CD14-positive monocyte (primary cell): ENCODE measurements around the gene CDC45. TPM values are rescaled to one million over a fixed set of nuclear protein-coding genes. Genes with fewer than 3 reads are reported as not detected.

Experiments used
- DNase-seq, 3 donors: peaks; one replicate each; pipeline ENCODE4 v3.0.0-alpha.2; 2011 to 2022
- H2AFZ ChIP-seq: 2 replicates; pipeline ENCODE4 v1.6.0; 2012; ENCODE audit warnings: mild to moderate bottlenecking, low read depth, low read length, inconsistent platforms; ENCODE audit not compliant: insufficient read depth, poor library complexity, severe bottlenecking
- H3K27ac ChIP-seq, 2 donors: 1 replicate in 1 of 2; 2 replicates in 1 of 2; pipeline ENCODE4 v1.5.1; 2012 to 2013; ENCODE audit warnings: low read length in 2 of 2, control low read depth in 1 of 2, inconsistent platforms in 1 of 2, low read depth in 1 of 2, mild to moderate bottlenecking in 1 of 2
- H3K27me3 ChIP-seq, 2 donors: one replicate each; pipeline versions ENCODE4 v1.6.0 to v1.6.1; 2011 to 2013; ENCODE audit warnings: low read length in 2 of 2; ENCODE audit not compliant: control insufficient read depth in 2 of 2, insufficient read depth in 2 of 2
- H3K36me3 ChIP-seq, 2 donors: replicated peaks in 1 of 2; 1 replicate in 1 of 2; 2 replicates in 1 of 2; pipeline versions ENCODE4 v1.5.1 to v1.6.1; 2012 to 2013; ENCODE audit warnings: low read length in 2 of 2, control low read depth in 1 of 2, inconsistent platforms in 1 of 2, mild to moderate bottlenecking in 1 of 2; ENCODE audit not compliant: insufficient read depth in 2 of 2, control insufficient read depth in 1 of 2
- H3K4me1 ChIP-seq, 2 donors: 1 replicate in 1 of 2; 2 replicates in 1 of 2; pipeline versions ENCODE4 v1.5.1 to v1.6.1; 2012 to 2013; ENCODE audit warnings: low read length in 2 of 2, control low read depth in 1 of 2, inconsistent platforms in 1 of 2, mild to moderate bottlenecking in 1 of 2, moderate library complexity in 1 of 2; ENCODE audit not compliant: insufficient read depth in 2 of 2, control insufficient read depth in 1 of 2
- H3K4me2 ChIP-seq: replicated peaks from 2 replicates; pipeline ENCODE3; 2012; ENCODE audit warnings: low read length, moderate library complexity, mild to moderate bottlenecking; ENCODE audit not compliant: poor library complexity, severe bottlenecking; ENCODE audit errors: extremely low read depth
- H3K4me3 ChIP-seq, 3 experiments: fragments of 200-600 bp in 1 of 3; sonication (generic) in 1 of 3; replicated peaks in 1 of 3; 1 replicate in 2 of 3; 2 replicates in 1 of 3; pipeline ENCODE4 v1.5.1; 2011 to 2013; ENCODE audit warnings: low read length in 3 of 3, mild to moderate bottlenecking in 3 of 3, control low read depth in 2 of 3, low read depth in 2 of 3, inconsistent platforms in 1 of 3, moderate library complexity in 1 of 3
- H3K79me2 ChIP-seq: 2 replicates; pipeline ENCODE4 v1.6.0; 2012; ENCODE audit warnings: mild to moderate bottlenecking, control low read depth, inconsistent platforms, low read length, moderate library complexity; ENCODE audit not compliant: insufficient read depth
- H3K9ac ChIP-seq: 2 replicates; pipeline ENCODE4 v1.6.0; 2017; ENCODE audit warnings: low read length, mild to moderate bottlenecking; ENCODE audit not compliant: insufficient read depth, poor library complexity, severe bottlenecking
- H3K9me3 ChIP-seq, 2 donors: replicated peaks in 1 of 2; 1 replicate in 1 of 2; 2 replicates in 1 of 2; pipeline versions ENCODE4 v1.5.1 to v1.6.1; 2012 to 2013; ENCODE audit warnings: low read length in 2 of 2, control low read depth in 1 of 2; ENCODE audit not compliant: control insufficient read depth in 1 of 2, insufficient read depth in 1 of 2
- H4K20me1 ChIP-seq: 2 replicates; pipeline ENCODE4 v1.6.0; 2012; ENCODE audit warnings: mild to moderate bottlenecking, low read length, control low read depth, moderate library complexity; ENCODE audit not compliant: insufficient read depth
- H3K27ac Mint-ChIP-seq, 7 donors: one replicate each; pipeline ENCODE4 v1.8.0; 2020; ENCODE audit warnings: mild to moderate bottlenecking in 7 of 7, mixed read lengths in 7 of 7, moderate library complexity in 6 of 7, inconsistent platforms in 2 of 7
- H3K27me3 Mint-ChIP-seq, 3 donors: one replicate each; pipeline ENCODE4 v1.8.0; 2021 to 2022; ENCODE audit warnings: low read depth in 3 of 3, mild to moderate bottlenecking in 3 of 3, mixed read lengths in 3 of 3, moderate library complexity in 3 of 3, inconsistent platforms in 1 of 3
- H3K36me3 Mint-ChIP-seq, 2 donors: one replicate each; pipeline ENCODE4 v1.8.0; 2020; ENCODE audit warnings: mixed read lengths in 2 of 2, inconsistent platforms in 1 of 2, mild to moderate bottlenecking in 1 of 2
- H3K4me1 Mint-ChIP-seq: one replicate; pipeline ENCODE4 v1.8.0; 2020; ENCODE audit warnings: mild to moderate bottlenecking, mixed read lengths
- H3K4me3 Mint-ChIP-seq, 2 donors: one replicate each; pipeline ENCODE4 v1.8.0; 2020; ENCODE audit warnings: mild to moderate bottlenecking in 2 of 2, mixed read lengths in 2 of 2, moderate library complexity in 1 of 2
- H3K9me3 Mint-ChIP-seq, 7 donors: one replicate each; pipeline ENCODE4 v1.8.0; 2020 to 2022; ENCODE audit warnings: mixed read lengths in 7 of 7, mild to moderate bottlenecking in 6 of 7, moderate library complexity in 6 of 7, inconsistent platforms in 2 of 7
- CTCF ChIP-seq: fragments of 200-600 bp; IDR thresholded peaks from one replicate; pipeline ENCODE4 v1.8.0; 2022; ENCODE audit warnings: antibody characterized with exemption, mild to moderate bottlenecking
- WGBS: methylation state at CpG from one replicate; pipeline ENCODE4 v1.1.5; 2013; ENCODE audit warnings: missing lambda C conversion rate; ENCODE audit not compliant: insufficient coverage; 5-methylcytosine and 5-hydroxymethylcytosine counted together
- intact Hi-C, 2 donors: fragments of 100-400 bp; cut with micrococcal nuclease; formaldehyde crosslinking; loops; one replicate each; pipeline versions ENCODE4 v1.15.0 to v1.15.1; 2023
- polyA plus RNA-seq, 3 donors: library from polyadenylated mRNA; depleted of rRNA in 1 of 3; unstranded in 2 of 3; stranded (reverse) in 1 of 3; fragments of 300-500 nt in 2 of 3; fragments of >200 nt in 1 of 3; fragmentation: Illumina TruSeq in 2 of 3; gene quantifications; 1 replicate in 2 of 3; 2 replicates in 1 of 3; pipeline ENCODE4 v1.2.3, GENCODE V29; 2012 to 2021

The CDC45 gene
- polyA plus RNA-seq, 3 donors = 0.04 TPM; not detected in 2

- no peak overlapping the region for H3K27ac ChIP-seq
- Mint-ChIP-seq H3K36me3 (peaks cover 15 to 27% of the 10 kb centered on the region in 2 donors), H3K27ac (no peak overlapping the region), H3K9me3 (peaks cover 0 to 5% (median 1%) of the 10 kb centered on the region in 7 donors), H3K4me1 (peaks cover 13% of the 10 kb centered on the region), H3K4me3 (peak overlapping the region; percentile 31 to 87), H3K27me3 (peaks cover 35 to 55% (median 38%) of the 10 kb centered on the region in 3 donors)
- no peak overlapping the region for H3K9ac ChIP-seq
- H3K36me3 ChIP-seq = no peaks in the 10 kb centered on the region
- H3K4me3 ChIP-seq = peak overlapping the region in 1 of 3 experiments; percentile 38
- H3K79me2 ChIP-seq = no peaks in the 10 kb centered on the region
- H3K27me3 ChIP-seq = peaks cover 0 to 38% of the 10 kb centered on the region in 2 donors
- peak overlapping the region; percentile 41 for H2AFZ ChIP-seq
- peaks cover 0 to 17% of the 10 kb centered on the region in 2 donors for H3K4me1 ChIP-seq
- DNase-seq = no peak
- 2% methylated on average over 99 of the region's 99 CpGs for WGBS
- H3K4me2 ChIP-seq = peak overlapping the region; percentile 56
- intact Hi-C loops = no loop called here
- H4K20me1 ChIP-seq = no peaks in the 10 kb centered on the region
- no peaks in the 10 kb centered on the region for H3K9me3 ChIP-seq
- no peak for TF ChIP-seq CTCF
Measured at GRCh38 chr22:19523240-19524169, 43.8 kb downstream of the CDC45 start.

- H2AFZ ChIP-seq = peak within 1 kb of the TSS; percentile 41
- H3K4me3 Mint-ChIP-seq = peak within 1 kb of the TSS; percentile 31 to 87
- peaks cover 13% of the 10 kb centered on the region for H3K4me1 Mint-ChIP-seq
- peaks cover 0 to 17% of the 10 kb centered on the region in 2 donors for H3K4me1 ChIP-seq
- peaks cover 0 to 38% of the 10 kb centered on the region in 2 donors for H3K27me3 ChIP-seq
- peak within 1 kb of the TSS; percentile 56 for H3K4me2 ChIP-seq
- intact Hi-C loops = no loop called here
- no peaks in the 10 kb centered on the region for H3K79me2 ChIP-seq
- WGBS = 6% methylated on average over 68 of the region's 69 CpGs
- peaks cover 12 to 20% of the 10 kb centered on the region in 2 donors for H3K36me3 Mint-ChIP-seq
- H3K27me3 Mint-ChIP-seq = peaks cover 35 to 56% (median 40%) of the 10 kb centered on the region in 3 donors
- DNase-seq = no peak
- H3K9ac ChIP-seq = no peak within 1 kb of the TSS
- H3K9me3 ChIP-seq = no peaks in the 10 kb centered on the region
- peak within 1 kb of the TSS in 1 of 3 experiments; percentile 38 for H3K4me3 ChIP-seq
- H3K27ac Mint-ChIP-seq = no peak within 1 kb of the TSS
- H3K9me3 Mint-ChIP-seq = peaks cover 0 to 5% (median 1%) of the 10 kb centered on the region in 7 donors
- no peaks in the 10 kb centered on the region for H4K20me1 ChIP-seq
- no peak for TF ChIP-seq CTCF
- no peaks in the 10 kb centered on the region for H3K36me3 ChIP-seq
- no peak within 1 kb of the TSS for H3K27ac ChIP-seq
Measured at GRCh38 chr22:19524170-19525115, 44.7 kb downstream of the CDC45 start, which contains the start of gene CLDN5. TSS of gene CLDN5 (minus strand) at chr22:19524410. CDS start at chr22:19524255, 155 bp downstream.
